Pulmonary artery endothelial cell (primary cell): Measurements from ENCODE around the gene SPOUT1. TPM values are rescaled to one million over a fixed set of nuclear protein-coding genes. Genes with fewer than 3 reads are reported as not detected.
A peak's percentile ranks its signal among the peaks of the same experiment; 100 is the strongest.
"Not testable (repeated sequence)": the region's sequence is repeated elsewhere in the genome, so short reads cannot be mapped to it uniquely, and the experiment has no call there.

ENCODE experiments used
- DNase-seq: peaks from one replicate; pipeline ENCODE4 v3.0.0-alpha.2; 2011; ENCODE audit warnings: low read depth, low spot score
- total RNA-seq: library from RNA; depleted of rRNA; stranded (reverse); fragments of >200 nt; gene quantifications from 2 replicates; pipeline ENCODE4 v1.2.3, GENCODE V29; 2014

Gene SPOUT1, protein sequence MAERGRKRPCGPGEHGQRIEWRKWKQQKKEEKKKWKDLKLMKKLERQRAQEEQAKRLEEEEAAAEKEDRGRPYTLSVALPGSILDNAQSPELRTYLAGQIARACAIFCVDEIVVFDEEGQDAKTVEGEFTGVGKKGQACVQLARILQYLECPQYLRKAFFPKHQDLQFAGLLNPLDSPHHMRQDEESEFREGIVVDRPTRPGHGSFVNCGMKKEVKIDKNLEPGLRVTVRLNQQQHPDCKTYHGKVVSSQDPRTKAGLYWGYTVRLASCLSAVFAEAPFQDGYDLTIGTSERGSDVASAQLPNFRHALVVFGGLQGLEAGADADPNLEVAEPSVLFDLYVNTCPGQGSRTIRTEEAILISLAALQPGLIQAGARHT
- total RNA-seq, result 16.3 and 36.1 TPM in 2 replicates

DNA sequence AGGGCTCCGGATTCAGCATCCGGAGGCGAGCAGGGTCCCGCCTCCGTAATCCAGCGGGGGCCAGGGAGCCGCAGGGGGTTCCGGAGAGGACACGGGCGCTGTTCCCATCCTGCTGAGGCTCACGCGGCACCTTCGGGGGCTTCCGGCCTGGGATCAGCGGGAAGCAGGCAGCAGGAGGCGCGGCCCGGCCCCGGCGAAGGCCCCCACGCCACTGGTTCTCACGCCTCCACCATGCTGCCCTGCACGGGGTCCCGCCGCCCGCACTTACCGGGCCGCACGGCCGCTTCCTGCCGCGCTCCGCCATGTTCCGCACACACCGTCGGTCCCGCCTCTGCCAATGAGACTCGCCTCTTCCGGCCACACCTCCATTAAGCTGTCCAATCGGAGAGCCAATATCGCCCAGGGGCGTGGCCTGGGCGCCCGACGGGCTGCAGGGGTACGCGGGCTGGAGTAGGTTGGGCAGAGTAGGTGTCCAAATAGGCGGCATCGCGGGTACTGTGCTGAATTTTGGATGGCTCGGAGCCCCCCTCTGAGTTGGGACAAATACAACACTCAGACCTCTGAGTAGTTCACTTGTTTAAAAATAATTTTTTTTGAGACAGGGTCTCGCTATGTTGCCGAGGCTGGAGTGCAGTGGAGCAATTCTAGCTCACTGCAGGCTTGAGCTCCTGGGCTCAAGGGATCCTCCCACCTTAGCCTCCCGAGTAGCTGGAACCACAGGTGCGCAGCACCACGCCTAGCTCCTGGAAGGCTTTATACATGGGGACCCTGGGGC lies at the start of gene SPOUT1:
Gene SPOUT1, minus strand, starts transcription at position 318 of the 775 bp plus-strand sequence. Its CDS starts 14 bp downstream, at position 304.
- peak; percentile 52 for DNase-seq

DNA sequence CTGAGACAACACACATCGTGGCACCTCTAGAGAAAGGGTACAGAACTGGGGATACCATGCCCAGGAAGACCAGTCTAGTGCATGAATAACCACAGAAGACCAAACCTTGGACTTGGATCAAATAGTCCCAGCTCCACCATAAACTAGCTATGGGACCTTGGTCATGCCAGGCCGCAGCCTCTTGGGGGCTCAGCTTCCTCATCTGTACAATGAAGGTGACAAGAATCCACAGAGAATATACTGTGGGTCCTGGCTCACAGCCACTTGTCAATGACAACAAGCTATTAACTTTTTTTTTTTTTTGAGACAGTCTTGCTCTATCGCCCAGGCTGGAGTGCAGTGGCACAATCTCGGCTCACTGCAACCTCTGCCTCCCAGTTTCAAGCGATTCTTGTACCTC lies 48.3 kb upstream of the SPOUT1 start:
- DNase-seq, result no peak

DNA sequence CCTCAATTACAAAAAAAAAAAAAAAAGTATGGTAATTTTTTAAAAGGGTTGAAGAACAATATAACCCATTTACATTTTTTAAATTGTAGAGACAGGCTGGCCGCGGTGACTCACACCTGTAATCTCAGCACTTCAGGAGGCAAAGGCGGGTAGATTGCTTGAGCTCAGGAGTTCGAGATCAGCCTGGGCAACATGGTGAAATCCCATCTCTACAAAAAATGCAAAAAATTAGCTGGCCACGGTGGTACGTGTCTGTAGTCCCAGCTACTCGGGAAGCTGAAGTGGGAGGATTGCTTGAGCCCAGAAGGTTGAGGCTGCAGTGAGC lies 41.3 kb upstream of the SPOUT1 start:
- not testable (repeated sequence) for DNase-seq

DNA sequence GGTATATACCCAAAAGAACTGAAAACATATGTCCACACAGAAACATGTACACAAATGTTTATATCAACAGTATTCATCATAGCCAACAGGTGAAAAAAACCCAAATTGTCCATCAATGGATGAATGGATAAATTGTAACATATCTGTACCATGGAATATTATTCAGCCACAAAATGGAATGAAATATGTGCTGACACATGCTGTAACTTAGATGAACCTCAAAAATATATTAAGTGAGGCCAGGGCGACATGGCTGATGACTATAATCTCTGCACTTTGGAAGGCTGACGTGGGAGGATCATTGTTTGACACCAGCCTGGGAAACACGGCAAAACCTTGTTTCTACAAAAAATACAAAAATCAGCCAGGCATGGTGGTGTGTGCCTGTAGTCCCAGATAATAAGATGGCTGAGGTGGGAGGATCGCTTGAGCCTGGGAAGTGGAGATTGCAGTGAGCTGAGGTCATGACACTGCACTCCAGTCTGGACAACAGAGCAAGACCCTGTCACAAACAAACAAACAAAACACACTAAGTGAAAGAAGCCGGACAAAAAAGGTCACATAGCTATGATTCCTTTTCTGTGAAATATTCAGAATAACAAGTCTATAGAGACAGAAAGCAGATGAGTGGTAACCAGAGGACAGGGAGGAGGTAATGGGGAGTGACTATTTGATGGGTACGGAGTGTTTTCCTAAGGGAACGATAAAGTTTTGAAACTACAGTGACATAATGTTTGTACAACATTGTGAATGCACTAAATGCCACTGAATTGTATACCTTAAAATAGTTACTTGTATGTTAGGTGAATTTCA lies 40.7 kb upstream of the SPOUT1 start:
- DNase-seq, result no peak

DNA sequence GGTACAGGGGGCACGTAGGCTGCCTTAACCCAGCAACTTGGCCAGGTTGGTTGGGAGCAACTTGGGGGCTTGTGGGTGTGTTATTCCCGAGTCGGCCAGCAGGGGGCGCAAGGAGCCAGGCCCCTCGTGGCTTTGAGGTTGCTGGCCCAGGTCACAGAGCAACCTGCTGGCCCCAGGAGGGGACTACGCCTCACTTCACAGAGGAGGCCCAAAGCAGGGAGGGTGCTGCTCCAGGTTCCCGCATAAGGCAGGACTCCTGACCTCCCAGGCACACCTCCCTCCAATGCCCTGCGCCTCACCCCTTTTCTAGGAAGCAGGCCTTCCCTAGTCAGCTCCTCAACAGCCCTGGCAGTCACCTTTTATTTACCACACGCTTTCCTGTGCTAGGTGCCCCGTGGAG lies 34.1 kb upstream of the SPOUT1 start:
- no peak for DNase-seq

DNA sequence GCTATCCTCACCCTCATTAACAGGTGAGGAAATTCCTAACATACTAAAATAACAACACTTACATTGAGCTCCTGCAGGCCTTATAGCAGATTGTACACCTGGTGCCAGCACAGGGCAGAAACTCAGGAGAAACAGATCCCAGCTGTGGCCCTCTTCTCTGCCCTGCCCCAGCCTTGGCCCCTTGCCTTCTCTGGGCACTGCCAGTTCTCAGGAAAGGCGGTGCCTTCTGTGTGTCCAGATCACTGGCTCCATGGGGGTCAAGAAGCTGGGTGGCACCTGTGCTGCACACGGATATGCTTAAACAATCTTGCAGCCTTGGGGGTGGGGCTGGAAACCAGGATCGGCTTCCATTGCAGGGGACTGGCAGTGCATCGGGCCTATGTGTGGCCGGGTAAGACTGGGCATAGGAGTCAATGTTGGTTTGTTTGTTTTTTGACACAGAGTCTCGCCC lies 32.8 kb upstream of the SPOUT1 start:
- no peak for DNase-seq

DNA sequence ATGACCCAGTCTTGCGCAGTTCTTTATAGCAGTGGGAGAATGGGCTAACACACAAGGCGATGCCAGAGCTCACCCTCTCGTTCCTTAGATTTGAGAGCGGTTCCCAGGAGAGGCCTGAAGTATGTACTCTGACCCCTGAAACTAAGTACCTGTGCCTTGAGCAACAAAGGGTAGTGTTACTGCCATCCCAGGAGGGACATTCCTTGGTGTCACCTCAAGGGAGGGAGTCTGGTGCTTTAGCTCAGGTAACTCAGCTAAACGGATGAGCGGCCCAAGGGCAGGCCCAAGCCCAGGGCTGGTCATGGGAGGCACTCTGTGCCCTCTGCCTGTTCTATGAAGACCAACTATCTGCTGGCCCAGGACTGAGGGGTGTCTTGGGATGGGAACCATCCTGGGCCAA lies 31.9 kb upstream of the SPOUT1 start:
- no peak for DNase-seq

DNA sequence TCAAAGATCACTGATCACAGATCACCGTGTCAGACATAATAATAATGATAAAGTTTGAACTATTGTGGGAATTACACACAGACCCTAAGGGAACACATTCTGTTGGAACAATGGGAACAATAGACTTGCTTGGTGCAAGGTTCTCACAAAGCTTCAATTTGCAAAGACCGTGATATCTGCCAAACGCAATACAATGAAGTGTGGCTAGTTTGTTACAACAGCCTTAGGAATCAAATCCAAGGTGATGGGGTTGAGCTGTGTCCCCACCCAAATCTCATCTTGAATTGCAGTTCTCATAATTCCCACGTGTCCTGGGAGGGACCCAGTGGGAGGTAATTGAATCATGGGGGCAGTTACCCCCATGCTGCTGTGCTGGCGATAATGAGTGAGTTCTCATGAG lies 31.3 kb upstream of the SPOUT1 start:
- DNase-seq, result no peak

DNA sequence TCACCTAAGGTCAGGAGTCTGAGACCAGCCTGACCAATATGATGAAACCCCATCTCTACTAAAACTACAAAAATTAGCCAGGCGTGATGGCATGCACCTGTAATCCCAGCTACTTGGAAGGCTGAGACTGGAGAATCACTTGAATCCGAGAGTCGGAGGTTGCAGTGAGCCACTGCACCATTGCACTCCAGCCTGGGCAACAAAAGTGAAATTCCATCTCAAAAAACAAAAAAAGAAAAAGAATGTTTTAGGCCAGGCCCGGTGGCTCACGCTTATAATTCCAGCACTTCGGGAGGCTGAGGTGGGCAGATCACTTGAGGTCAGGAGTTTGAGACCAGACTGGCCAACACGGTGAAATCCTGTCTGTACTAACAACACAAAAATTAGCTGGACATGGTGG lies 28.9 kb upstream of the SPOUT1 start:
- not testable (repeated sequence) for DNase-seq

DNA sequence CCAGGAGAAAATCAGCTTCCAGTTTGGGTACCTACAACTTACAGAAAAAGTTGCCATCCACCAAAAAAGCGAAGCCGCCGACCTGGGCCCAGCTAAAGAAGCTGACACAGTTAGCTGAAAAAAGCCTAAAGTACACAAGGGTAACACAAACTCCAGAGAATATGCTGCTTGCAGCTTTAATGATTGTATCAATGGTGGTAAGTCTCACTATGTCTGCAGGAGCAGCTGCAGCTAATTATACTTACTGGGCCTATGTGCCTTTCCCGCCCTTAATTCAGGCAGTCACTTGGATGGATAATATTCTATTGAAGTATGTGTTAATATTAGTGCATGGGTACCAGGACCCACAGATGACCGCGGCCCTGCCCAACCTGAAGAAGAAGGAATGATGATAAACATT lies 24.9 kb upstream of the SPOUT1 start:
- not testable (repeated sequence) for DNase-seq

DNA sequence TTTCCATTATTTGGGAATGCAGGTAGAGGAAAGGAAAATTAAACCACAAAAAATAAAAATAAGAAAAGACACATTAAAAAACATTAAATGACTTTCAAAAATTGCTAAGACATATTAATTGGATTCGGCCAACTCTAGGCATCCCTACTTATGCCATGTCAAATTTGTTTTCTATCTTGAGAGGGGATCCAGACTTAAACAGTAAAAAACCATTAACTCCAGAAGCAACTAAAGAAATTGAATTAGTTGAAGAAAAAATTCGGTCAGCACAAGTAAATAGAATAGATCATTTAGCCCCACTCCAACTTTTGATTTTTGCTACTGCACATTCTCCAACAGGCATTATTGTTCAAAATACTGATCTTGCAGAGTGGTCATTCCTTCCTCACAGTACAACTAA lies 23.1 kb upstream of the SPOUT1 start:
- DNase-seq, result not testable (repeated sequence)

DNA sequence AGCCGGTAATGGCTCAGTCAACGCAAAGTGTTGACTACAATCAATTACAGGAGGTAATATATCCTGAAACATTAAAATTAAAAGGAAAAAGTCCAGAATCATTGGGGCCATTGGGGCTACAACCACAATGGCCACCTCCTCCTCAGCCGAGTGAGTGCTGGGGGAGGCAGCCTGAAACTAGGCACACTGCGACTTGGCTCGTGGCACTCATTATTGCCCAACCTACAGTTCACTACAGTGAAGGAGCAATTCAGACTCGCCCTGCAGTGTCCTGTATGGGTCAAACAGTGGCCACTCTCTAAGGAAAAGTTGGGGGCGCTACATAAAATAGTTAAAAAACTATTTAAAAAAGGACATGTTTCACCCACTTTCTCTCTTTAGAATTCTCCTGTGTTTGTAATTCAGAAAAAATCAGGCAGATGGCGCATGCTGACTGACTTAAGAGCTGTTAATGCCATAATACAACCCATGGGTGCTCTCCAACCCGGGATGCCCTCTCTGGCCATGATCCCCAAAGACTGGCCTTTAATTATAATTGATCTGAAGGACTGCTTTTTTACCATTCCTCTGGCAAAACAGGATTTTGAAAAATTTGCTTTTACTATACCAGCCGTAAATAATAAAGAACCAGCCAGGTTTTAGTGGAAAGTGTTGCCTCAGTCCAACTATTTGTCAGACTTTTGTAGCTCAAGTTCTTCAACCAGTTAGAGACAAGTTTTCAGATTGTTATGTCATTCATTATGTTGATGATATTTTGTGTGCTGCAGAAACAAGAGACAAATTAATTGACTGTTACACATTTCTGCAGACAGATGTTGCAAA lies 22.4 kb upstream of the SPOUT1 start:
- DNase-seq, result not testable (repeated sequence)

DNA sequence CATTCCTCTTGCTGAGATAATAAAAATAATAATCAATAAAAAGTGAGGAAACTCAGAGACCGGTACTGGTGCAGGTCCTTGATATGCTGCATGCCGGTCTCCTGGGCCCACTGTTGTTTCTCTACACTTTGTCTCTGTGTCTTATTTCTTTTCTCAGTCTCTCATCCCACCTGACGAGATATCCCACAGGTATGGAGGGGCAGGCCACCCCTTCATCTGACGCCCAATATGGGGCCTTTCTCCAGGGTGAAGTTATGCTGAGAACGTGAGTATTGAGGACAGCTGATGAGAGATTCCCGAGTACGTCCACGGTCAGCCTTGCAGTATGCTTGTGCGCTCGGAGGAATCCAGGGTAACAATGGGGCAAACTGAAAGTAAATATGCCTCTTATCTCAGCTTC lies 21.4 kb upstream of the SPOUT1 start:
- not testable (repeated sequence) for DNase-seq

DNA sequence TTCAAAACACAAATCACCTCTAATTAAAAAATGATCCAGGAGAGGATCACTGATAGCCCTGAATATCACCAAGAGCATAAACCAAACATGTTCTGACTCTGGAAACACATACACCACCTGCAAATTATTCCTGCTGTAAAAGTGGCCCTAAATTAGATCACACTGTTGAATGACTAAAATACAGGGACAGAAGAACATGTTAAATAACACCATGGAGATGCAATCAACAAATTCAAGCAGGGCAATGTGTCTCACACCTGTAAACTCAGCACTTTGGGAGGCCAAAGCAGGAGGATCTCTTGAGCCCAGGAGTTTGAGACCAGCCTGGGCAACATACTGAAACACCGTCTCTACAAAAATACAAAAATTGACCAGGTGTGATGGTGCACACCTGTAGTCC lies 18.2 kb upstream of the SPOUT1 start:
- no peak for DNase-seq

DNA sequence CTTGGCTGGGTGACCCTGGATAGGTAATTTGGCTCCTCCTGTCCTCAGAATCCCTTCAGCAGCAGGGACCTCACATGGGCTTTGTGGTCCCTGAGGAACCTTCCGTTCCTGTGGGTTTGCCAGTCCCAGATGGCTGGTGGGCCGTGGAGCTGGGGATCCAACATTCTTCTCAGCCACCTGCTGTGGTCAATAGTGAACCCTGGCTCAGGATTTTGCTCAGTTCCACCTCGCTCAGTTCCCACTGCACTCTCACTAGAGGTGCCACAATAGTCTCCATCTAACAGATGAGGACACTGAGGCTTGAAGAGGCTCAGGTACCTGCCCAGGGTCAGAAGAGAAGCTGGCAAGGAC lies 17.1 kb upstream of the SPOUT1 start:
- DNase-seq, result no peak

DNA sequence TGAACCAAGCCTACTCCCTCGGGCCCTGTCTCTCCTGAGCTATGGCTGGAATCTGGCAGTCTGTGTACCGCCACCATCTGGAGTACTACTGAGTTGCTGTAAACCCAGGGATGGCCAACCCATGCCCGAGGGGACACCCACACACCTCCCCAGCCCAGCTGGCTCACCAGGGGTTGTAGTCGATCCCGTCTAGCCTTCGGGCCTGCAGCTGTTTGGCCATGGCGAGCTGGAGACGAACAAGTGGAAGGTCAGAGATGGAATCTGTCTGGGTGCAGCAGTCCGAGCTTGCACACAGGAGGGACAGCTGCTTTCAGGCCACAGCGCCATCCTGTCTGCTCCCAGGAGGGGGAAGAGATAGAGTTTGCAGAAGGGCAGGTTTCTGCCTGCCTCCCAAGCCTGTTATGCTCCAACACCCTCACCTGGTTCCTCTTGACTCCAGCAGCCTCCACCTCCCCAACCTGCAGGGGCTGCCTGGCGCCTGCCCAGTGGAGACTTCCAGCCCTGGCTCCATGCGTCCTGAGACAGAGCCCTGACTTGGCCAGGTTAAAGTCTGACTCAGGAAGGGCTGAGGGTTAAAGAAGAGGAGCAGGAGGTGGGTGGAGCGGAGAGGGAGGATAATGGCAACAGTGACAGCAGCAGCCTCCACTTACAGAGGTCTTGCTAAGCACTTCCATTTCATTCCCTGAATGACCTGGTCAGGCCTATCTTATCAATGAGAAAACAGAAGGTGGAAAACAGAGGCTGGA lies 15.8 kb upstream of the SPOUT1 start:
- DNase-seq, result no peak

DNA sequence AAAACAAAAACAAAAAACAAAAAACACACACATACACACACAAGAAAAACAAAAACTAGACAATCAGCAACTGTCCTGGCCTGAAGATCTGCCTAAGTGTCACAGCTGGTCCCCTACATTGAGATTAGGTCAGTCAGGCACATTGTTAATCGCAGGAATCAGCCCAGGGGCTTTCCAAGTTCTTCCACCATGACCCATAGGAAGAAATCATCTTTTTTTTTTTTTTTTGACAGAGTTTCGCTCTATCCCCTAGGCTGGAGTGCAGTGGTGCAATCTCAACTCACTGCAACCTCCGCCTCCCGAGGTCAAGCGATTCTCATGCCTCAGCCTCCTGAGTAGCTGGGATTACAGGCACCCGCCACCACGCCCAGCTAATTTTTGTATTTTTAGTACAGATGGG lies 13.6 kb upstream of the SPOUT1 start:
- not testable (repeated sequence) for DNase-seq

DNA sequence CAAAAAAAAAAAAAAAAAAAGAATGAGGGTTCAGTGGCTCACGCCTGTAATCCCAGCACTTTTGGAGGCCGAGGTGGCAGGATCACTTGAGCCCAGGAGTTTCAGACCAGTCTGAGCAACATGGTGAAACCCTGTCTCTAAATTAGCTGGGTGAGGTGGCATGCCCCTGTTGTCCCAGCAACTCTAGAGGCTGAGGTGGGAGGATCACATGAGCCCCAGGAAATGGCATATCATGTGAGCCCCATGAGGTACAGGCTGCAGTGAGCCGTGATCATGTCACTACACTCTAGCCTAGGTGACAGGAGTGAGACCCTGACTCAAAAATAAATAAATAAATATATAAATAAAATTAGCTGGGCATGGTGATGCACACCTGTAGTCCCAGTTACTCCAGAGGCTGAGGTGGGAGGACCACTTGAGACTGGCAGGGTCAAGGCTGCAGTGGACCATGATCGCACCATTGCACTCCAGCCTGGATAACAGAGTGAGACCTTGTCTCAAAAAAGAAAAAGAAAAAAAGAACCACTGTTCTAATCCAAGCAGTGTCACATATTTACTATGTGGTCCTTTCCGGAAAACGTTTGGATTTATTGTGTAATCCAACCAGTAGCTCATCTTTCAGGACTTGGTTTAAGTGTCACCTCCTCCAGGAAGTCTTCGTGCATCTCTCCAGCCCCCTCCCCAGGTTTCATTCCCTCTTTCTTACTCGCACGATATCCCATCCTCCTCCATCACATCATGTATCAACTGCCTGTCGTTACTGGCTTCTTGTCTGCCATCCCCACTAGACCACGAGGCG lies 12.3 kb upstream of the SPOUT1 start:
- no peak for DNase-seq

DNA sequence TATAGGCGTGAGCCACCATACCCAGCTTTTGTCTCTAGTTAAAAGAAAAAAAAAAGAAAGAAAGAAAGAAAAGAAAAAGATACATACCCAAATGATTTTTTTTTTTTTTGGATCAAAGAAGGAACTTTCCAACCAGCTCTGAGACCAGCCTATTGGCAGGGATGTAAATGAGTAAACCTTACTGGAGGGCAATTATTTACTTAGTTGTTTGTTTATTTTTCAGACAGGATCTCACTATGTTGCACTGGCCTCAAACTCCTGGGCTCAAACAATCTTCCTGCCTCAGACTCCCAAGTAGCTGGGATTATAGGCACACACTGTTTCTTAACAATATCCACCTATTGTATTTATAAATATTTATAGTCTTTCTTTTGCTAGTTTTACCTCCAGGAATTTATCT lies 10.9 kb upstream of the SPOUT1 start:
- DNase-seq, result no peak

DNA sequence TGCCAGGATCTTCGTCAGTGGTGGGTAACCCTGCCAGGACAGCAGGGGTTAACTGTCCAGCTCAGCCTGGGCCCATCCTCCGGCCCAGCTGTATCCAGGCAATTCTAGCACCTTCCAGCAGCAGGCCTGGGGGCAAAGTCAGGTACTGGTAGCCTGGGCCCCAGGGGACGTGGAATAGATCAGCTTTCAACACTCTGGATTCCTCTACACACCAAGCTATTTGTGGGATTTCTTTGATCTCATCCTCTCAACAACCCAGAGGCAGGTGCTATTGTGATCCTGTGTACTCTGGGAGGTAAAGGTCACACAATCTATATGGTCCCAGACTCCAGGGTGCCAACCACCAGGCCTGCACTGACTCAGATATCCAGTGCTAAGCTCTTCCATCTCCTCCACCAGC lies 8.7 kb upstream of the SPOUT1 start:
- DNase-seq, result no peak
